MM.1S (cell line): Measurements from ENCODE around the gene AEN.

Experiments
- DNase-seq: peaks from one replicate; pipeline ENCODE4 v3.0.0-alpha.2; 2015
- H2AFZ ChIP-seq: fragments of 300-600 bp; sonication (generic); 2 replicates; pipeline ENCODE4 v1.6.0; 2016; ENCODE audit warnings: antibody characterized with exemption, low read length
- H3F3A ChIP-seq: fragments of 300-600 bp; sonication (generic); 2 replicates; pipeline ENCODE4 v1.6.1; 2016; ENCODE audit warnings: mild to moderate bottlenecking, antibody characterized with exemption, low read length, moderate library complexity, mixed read lengths; ENCODE audit not compliant: insufficient read depth
- H3K27ac ChIP-seq: fragments of 300-600 bp; sonication (generic); 2 replicates; pipeline ENCODE4 v1.5.1; 2016; ENCODE audit warnings: mild to moderate bottlenecking, low read length
- H3K27me3 ChIP-seq: fragments of 300-600 bp; sonication (generic); replicated peaks from 2 replicates; pipeline ENCODE4 v1.6.0; 2016; ENCODE audit warnings: low read length; ENCODE audit not compliant: insufficient read depth
- H3K36me3 ChIP-seq: fragments of 300-600 bp; sonication (generic); replicated peaks from 2 replicates; pipeline ENCODE4 v1.6.1; 2016; ENCODE audit warnings: mild to moderate bottlenecking, low read length, mixed read lengths; ENCODE audit not compliant: insufficient read depth
- H3K4me1 ChIP-seq: fragments of 300-600 bp; sonication (generic); 2 replicates; pipeline ENCODE4 v1.6.1; 2016; ENCODE audit warnings: low read length, mixed read lengths
- H3K4me2 ChIP-seq: fragments of 300-600 bp; sonication (generic); 2 replicates; pipeline ENCODE4 v1.6.0; 2016; ENCODE audit warnings: low read depth, low read length
- H3K4me3 ChIP-seq: fragments of 300-600 bp; sonication (generic); 2 replicates; pipeline ENCODE4 v1.5.1; 2016; ENCODE audit warnings: low read length, mixed read lengths
- H3K79me2 ChIP-seq: fragments of 300-600 bp; sonication (generic); 2 replicates; pipeline ENCODE4 v1.6.1; 2016; ENCODE audit warnings: mixed run types, low read length, mixed read lengths
- H3K9ac ChIP-seq: fragments of 300-600 bp; sonication (generic); 2 replicates; pipeline ENCODE4 v1.6.1; 2016; ENCODE audit warnings: low read length, mixed read lengths
- H3K9me2 ChIP-seq: fragments of 300-600 bp; sonication (generic); replicated peaks from 2 replicates; pipeline ENCODE4 v1.6.1; 2016; ENCODE audit warnings: mild to moderate bottlenecking, low read length, mixed read lengths; ENCODE audit not compliant: insufficient read depth
- H3K9me3 ChIP-seq: fragments of 300-600 bp; sonication (generic); replicated peaks from 2 replicates; pipeline ENCODE4 v1.6.1; 2016; ENCODE audit warnings: mild to moderate bottlenecking, low read length, mixed read lengths; ENCODE audit not compliant: insufficient read depth
- H4K20me1 ChIP-seq: fragments of 300-600 bp; sonication (generic); 2 replicates; pipeline ENCODE4 v1.6.1; 2016; ENCODE audit warnings: mild to moderate bottlenecking, low read length, moderate library complexity, mixed read lengths; ENCODE audit not compliant: insufficient read depth
- EZH2 ChIP-seq: fragments of 300-600 bp; sonication (generic); optimal IDR thresholded peaks from 2 replicates; pipeline ENCODE3; 2017; ENCODE audit warnings: low read depth, mild to moderate bottlenecking, antibody characterized with exemption, low read length, mixed read lengths
- EZH2phosphoT487 ChIP-seq: fragments of 300-600 bp; sonication (generic); IDR thresholded peaks from 2 replicates; pipeline ENCODE4 v1.6.1; 2018; ENCODE audit warnings: antibody characterized with exemption, low read length
- TF ChIP-seq, protein P1 (sequence below): fragments of 300-600 bp; sonication (generic); IDR thresholded peaks from 2 replicates; pipeline ENCODE4 v1.5.1; 2016; ENCODE audit warnings: antibody characterized with exemption, low read length, mixed read lengths

Gene AEN

DNA sequence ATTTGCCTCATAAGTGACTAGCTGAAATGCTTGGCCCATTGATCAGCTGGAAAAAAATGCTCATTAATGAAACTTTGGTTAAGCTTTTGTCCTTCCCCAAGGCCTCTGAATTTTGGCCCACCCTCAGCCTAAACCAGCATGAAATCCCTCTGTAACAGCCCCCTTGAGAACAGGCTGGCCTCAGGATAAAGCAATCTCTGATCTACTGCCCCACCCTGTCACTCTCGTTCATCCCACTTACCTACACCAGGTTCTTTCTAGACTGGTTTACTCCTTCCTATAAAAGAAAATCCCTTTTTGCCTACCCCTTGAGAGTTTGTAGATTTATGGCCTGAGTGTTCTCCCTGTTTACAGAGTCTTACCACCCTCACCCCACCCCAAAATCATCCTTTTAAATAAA lies 3.4 kb upstream of the AEN start:
- no peak overlapping the region for H2AFZ ChIP-seq
- TF ChIP-seq, protein P1, sequence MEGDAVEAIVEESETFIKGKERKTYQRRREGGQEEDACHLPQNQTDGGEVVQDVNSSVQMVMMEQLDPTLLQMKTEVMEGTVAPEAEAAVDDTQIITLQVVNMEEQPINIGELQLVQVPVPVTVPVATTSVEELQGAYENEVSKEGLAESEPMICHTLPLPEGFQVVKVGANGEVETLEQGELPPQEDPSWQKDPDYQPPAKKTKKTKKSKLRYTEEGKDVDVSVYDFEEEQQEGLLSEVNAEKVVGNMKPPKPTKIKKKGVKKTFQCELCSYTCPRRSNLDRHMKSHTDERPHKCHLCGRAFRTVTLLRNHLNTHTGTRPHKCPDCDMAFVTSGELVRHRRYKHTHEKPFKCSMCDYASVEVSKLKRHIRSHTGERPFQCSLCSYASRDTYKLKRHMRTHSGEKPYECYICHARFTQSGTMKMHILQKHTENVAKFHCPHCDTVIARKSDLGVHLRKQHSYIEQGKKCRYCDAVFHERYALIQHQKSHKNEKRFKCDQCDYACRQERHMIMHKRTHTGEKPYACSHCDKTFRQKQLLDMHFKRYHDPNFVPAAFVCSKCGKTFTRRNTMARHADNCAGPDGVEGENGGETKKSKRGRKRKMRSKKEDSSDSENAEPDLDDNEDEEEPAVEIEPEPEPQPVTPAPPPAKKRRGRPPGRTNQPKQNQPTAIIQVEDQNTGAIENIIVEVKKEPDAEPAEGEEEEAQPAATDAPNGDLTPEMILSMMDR: no peak
- TF ChIP-seq EZH2phosphoT487 (no peak), EZH2 (no peak)
- H3K36me3 ChIP-seq: no peaks in the 10 kb centered on the region
- 0 out of 2 replicates have a peak, but pooled peaks cover under 1% of the 10 kb centered on the region for H4K20me1 ChIP-seq
- H3K27ac ChIP-seq: no peak overlapping the region
- DNase-seq: no peak
- no peak overlapping the region for H3K9ac ChIP-seq
- no peak overlapping the region for H3K4me2 ChIP-seq
- H3K4me3 ChIP-seq: no peak overlapping the region
- H3K4me1 ChIP-seq: peaks cover 4% of the 10 kb centered on the region
- H3F3A ChIP-seq: peaks cover 9% of the 10 kb centered on the region
- H3K27me3 ChIP-seq: no peaks in the 10 kb centered on the region
- H3K9me2 ChIP-seq: no peaks in the 10 kb centered on the region
- H3K79me2 ChIP-seq: peaks cover 17% of the 10 kb centered on the region
- no peaks in the 10 kb centered on the region for H3K9me3 ChIP-seq

DNA sequence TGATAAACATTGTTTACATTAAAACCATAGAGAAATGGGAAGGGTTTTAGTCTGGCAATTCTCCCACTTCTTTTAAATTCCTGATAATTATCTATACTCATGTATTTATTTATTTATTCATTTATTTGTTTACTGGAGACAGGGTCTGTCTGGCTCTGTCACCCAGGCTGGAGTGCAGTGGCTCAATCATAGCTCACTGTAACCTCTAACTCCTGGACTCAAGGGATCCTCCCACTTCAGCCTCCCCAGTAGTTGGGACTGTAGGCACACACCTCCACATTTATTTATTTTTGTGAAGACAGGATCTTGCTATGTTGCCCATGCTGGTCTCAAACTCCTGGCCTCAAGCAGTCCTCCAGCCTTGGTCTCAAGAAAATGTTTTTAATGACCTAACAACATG lies 2.5 kb upstream of the AEN start:
- Histone ChIP-seq H3K9ac (no peak overlapping the region), H3K9me3 (no peaks in the 10 kb centered on the region), H3F3A (peaks cover 16% of the 10 kb centered on the region), H2AFZ (no peak overlapping the region), H3K27me3 (no peaks in the 10 kb centered on the region), H3K4me1 (peaks cover 12% of the 10 kb centered on the region), H3K27ac (no peak overlapping the region), H3K79me2 (peaks cover 26% of the 10 kb centered on the region), H3K4me3 (no peak overlapping the region), H3K36me3 (no peaks in the 10 kb centered on the region), H3K4me2 (no peak overlapping the region), H4K20me1 (peaks cover 10% of the 10 kb centered on the region), H3K9me2 (no peaks in the 10 kb centered on the region)
- TF ChIP-seq EZH2 (no peak), EZH2phosphoT487 (no peak)
- TF ChIP-seq, protein P1: no peak
- no peak for DNase-seq

DNA sequence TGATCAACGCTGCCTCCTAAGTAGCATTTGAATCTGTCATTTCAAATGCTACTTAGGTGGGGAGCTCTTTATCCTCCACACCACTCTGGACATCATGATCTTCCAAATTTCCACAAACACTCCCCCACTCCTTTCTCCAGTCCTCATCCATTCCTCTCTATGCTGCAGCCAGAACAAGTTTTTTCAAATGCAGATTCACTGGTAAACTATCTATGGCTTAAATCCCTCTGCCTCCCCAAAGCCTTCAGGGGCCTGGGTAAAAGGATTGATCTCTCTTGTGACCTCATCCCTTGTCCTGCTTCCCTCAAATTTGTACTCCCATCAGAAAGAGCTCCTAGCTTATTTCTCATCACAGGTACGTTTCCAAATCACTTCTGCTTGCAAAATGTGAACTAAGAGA lies 1.3 kb upstream of the AEN start:
- H3K27ac ChIP-seq: no peak overlapping the region
- no peaks in the 10 kb centered on the region for H3K9me2 ChIP-seq
- H2AFZ ChIP-seq: no peak overlapping the region
- no peaks in the 10 kb centered on the region for H3K9me3 ChIP-seq
- no peak for DNase-seq
- TF ChIP-seq, protein P1: no peak
- no peak for TF ChIP-seq EZH2phosphoT487
- TF ChIP-seq EZH2: no peak
- no peaks in the 10 kb centered on the region for H3K36me3 ChIP-seq
- no peak overlapping the region for H3K4me3 ChIP-seq
- no peaks in the 10 kb centered on the region for H3K27me3 ChIP-seq
- no peak overlapping the region for H3K4me2 ChIP-seq
- H3K9ac ChIP-seq: no peak overlapping the region
- H3K79me2 ChIP-seq: peaks cover 37% of the 10 kb centered on the region
- H3K4me1 ChIP-seq: peaks cover 19% of the 10 kb centered on the region
- H3F3A ChIP-seq: peaks cover 27% of the 10 kb centered on the region
- H4K20me1 ChIP-seq: peaks cover 16% of the 10 kb centered on the region
